HG02852 (cell line): ENCODE data around the gene DEF6.

Experiments
- ATAC-seq: cut with Tn5 transposase; IDR thresholded peaks from one replicate; pipeline ENCODE4 v1.9.1; 2021; ENCODE audit warnings: mild to moderate bottlenecking, moderate library complexity; ENCODE audit not compliant: unreplicated experiment

The DEF6 gene

GRCh38 chr6:35370124-35370741, 72.6 kb downstream of the DEF6 start:
- ATAC-seq = peak; percentile 51

GRCh38 chr6:35370785-35371493, 73.3 kb downstream of the DEF6 start:
- no peak for ATAC-seq
